Gastroesophageal sphincter (tissue), 4 donors: ENCODE data around the gene INO80E. TPM values are rescaled to one million over a fixed set of nuclear protein-coding genes. Genes with fewer than 3 reads are reported as not detected.
"Not testable (repeated sequence)": the region's sequence is repeated elsewhere in the genome, so short reads cannot be mapped to it uniquely, and the experiment has no call there.

ENCODE experiments used
- ATAC-seq: fragments of 150-250 bp; one replicate; pipeline ENCODE4 v1.9.1; 2016; ENCODE audit warnings: mild to moderate bottlenecking, moderate library complexity
- H3K27ac ChIP-seq, 4 donors: fragments of 200-600 bp; sonication (generic) in 3 of 4; 1 replicate in 3 of 4; 2 replicates in 1 of 4; pipeline ENCODE4 v1.5.1; 2016 to 2019
- H3K27me3 ChIP-seq: fragments of 200-600 bp; sonication (generic); one replicate; pipeline ENCODE4 v1.5.1; 2019
- H3K36me3 ChIP-seq, 2 donors: fragments of 200-600 bp; sonication (generic); one replicate each; pipeline ENCODE4 v1.5.1; 2019; ENCODE audit warnings: control low read depth in 1 of 2
- H3K4me1 ChIP-seq, 3 donors: fragments of 200-600 bp; sonication (generic); 1 replicate in 2 of 3; 2 replicates in 1 of 3; pipeline ENCODE4 v1.5.1; 2016 to 2019; ENCODE audit warnings: control low read depth in 2 of 3
- H3K4me3 ChIP-seq, 2 donors: fragments of 200-600 bp; sonication (generic); one replicate each; pipeline ENCODE4 v1.5.1; 2019; ENCODE audit warnings: mild to moderate bottlenecking in 1 of 2, moderate library complexity in 1 of 2
- H3K9me3 ChIP-seq, 3 donors: fragments of 200-600 bp; sonication (generic); one replicate each; pipeline ENCODE4 v1.5.1; 2017 to 2019; ENCODE audit warnings: control low read depth in 2 of 3
- EP300 ChIP-seq: sonication (generic); formaldehyde crosslinking; IDR thresholded peaks from one replicate; pipeline ENCODE4 v1.6.1; 2017; ENCODE audit warnings: antibody characterized with exemption, mild to moderate bottlenecking
- POLR2A ChIP-seq, 2 donors: fragments of 450-650 bp; IDR thresholded peaks; one replicate each; pipeline ENCODE4 v1.6.1; 2017; ENCODE audit warnings: antibody characterized with exemption in 2 of 2, mild to moderate bottlenecking in 2 of 2, moderate library complexity in 1 of 2
- POLR2AphosphoS5 ChIP-seq: sonication (generic); formaldehyde crosslinking; IDR thresholded peaks from one replicate; pipeline ENCODE4 v1.6.1; 2017; ENCODE audit warnings: antibody characterized with exemption
- WGBS, 2 donors: methylation state at CpG; one replicate each; pipeline ENCODE4 v1.1.5; 2018; ENCODE audit warnings: low coverage in 1 of 2; 5-methylcytosine and 5-hydroxymethylcytosine counted together
- total RNA-seq, 4 donors: library from RNA; depleted of rRNA; stranded (reverse); fragments of >200 nt; gene quantifications; one replicate each; pipeline ENCODE4 v1.1.0, GENCODE V29; 2016
- TF ChIP-seq, protein P1 (sequence below), 4 experiments: fragments of 200-600 bp in 2 of 4; fragments of 450-650 bp in 2 of 4; sonication (generic) in 1 of 4; IDR thresholded peaks; one replicate each; pipeline ENCODE4 v1.5.1; 2017 to 2019; ENCODE audit warnings: antibody characterized with exemption in 4 of 4, mild to moderate bottlenecking in 2 of 4, moderate library complexity in 2 of 4

INO80E gene
- total RNA-seq, 4 donors from 2014 or later = 40.9 to 82.2 (median 74.4) TPM

DNA sequence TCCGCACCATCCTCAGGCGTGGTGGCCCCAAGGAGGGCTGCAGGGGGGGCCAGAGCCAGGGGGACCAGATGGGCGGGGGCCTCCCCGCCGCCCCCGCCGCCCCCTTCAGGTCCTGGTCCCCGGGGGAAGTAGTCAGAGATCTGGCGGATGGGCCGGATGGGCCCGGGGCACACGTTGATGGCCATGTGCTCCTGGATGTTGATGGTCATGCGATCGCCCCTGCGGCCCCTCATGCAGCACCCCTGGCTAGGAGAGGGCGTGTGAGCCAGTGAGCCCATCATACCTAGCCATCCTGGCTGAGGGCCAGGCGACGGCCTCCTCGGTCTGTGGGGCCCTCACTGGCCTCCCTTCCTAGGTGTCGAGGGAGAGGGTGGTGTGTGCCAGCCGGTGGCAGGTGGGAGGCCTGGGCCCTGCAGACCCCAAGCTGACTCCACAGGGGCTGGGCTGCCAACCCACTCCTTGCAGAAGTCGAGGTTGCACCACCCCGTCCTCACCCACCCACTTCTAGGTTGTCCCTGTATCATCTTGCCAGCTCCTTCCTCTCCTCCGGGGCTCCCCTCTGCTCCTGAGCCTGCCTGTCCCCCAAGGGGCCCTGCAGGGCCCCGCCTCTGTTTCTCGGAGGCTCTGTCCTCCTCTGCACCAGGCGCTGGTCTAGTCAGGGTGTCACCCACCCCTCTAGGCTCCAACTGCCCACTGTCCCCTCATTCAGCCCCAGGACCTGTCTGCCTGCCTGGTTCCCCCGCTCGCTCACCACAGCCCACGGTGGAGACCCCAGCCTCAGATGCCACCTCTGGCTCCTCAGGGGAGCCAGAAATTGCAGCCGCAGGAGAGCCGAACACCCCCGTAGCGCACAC is 14.2 kb downstream of the INO80E start:
- Histone ChIP-seq H3K27me3 (peaks cover 54% of the 10 kb centered on the region), H3K36me3 (no peaks in the 10 kb centered on the region), H3K9me3 (no peaks in the 10 kb centered on the region), H3K27ac (no peak overlapping the region), H3K4me1 (peaks cover 7 to 31% (median 17%) of the 10 kb centered on the region in 3 donors), H3K4me3 (peak overlapping the region in 1 of 2 donors; percentile 42)
- TF ChIP-seq EP300 (no peak), POLR2A (IDR thresholded peaks at IDR 0.05) (no peak), POLR2AphosphoS5 (no peak)
- TF ChIP-seq, protein P1, sequence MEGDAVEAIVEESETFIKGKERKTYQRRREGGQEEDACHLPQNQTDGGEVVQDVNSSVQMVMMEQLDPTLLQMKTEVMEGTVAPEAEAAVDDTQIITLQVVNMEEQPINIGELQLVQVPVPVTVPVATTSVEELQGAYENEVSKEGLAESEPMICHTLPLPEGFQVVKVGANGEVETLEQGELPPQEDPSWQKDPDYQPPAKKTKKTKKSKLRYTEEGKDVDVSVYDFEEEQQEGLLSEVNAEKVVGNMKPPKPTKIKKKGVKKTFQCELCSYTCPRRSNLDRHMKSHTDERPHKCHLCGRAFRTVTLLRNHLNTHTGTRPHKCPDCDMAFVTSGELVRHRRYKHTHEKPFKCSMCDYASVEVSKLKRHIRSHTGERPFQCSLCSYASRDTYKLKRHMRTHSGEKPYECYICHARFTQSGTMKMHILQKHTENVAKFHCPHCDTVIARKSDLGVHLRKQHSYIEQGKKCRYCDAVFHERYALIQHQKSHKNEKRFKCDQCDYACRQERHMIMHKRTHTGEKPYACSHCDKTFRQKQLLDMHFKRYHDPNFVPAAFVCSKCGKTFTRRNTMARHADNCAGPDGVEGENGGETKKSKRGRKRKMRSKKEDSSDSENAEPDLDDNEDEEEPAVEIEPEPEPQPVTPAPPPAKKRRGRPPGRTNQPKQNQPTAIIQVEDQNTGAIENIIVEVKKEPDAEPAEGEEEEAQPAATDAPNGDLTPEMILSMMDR (IDR thresholded peaks at IDR 0.05) = no peak
- WGBS, 2 donors = 8 to 16% methylated on average over 6 to 8 of the region's 34 CpGs
- ATAC-seq = no peak

DNA sequence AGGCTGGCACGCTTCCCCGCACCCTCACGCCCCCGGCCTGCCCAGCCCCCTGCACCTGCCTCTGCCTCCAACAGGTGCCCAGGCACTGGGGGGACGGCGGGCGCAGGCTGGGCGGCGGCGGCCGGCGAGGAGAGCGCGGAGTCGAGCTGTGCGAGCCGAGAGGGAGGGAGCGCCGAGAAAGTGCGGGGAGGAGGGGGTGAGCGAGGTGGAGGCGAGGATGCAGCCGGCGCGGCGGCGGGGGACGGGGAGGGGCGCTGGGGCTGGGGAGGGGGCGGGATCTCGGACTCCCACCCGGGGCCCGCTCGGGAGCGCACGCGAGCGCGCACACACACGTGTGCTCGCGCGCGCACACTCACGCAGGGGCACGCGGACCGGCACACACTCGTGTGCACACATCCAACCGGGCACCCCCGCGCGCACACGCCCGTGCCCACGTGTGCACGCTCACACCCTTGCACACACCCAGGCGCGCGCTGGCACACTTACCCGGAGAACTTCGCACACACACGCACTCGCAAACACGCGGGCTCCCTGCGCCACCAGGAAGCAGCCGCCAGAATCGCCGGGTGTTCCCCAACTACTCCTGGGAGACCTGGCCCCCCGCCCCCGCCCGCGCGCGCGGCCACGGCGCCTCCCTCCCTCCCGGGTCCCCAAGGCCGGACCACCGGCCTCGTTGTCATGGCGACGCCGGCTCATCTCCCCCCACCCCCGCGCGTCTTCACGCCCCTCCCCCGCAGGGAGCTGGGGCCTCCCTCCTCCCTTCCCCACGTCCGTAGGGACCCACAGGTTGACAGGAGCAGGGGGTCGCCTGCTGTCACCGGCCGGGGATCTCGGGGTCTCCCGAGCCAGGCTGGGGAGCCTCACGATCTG is 15.0 kb downstream of the INO80E start, which contains the start of gene DOC2A:
TSS of gene DOC2A (minus strand) at position 184 of the 870 bp plus-strand sequence. CDS start 805 bp downstream, outside the sequence.
- no peak for TF ChIP-seq POLR2AphosphoS5
- no peak for TF ChIP-seq POLR2A (IDR thresholded peaks at IDR 0.05)
- TF ChIP-seq, protein P1 (IDR thresholded peaks at IDR 0.05) = no peak
- TF ChIP-seq EP300 = no peak
- peak; percentile 34 for ATAC-seq
- no CpG with 5 or more reads among the region's 99 CpGs for WGBS, 2 donors

DNA sequence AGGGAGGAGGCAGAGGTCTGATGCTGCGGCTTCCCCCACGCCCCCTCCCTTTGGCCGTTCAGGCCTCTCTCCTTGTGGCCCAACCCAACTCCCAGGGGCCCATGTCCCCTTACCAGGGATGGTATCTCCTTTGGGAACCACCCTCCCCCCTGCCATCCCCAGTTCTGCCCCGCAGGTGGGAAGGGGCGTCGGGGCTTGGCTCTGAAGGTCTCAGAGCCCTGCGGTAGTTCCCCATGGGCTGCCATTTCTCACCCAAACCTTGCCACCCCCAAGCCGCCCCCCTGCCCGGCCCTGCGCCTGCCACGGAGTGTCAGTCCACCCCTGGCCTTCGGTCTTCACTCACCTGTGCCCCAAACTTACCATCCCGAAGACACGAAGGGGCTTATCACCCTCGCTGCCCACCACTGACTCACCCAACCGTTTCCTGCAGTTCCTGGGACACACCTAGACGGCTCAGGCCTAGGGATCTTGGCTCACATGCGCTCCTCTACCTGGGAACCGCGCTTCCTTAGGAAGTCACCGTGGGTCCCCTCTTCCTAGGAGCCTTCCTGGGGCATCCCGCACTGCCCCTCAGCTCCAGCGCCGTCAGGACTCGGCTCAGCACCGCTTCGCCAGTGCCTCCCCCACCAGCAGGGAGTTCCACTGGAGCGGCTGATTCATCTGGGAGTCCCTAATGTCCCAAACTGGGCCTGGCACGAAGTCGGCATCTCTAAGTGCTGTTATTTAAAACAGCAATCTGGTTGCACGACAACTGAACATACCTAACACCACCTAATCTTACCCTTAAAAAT is 15.9 kb downstream of the INO80E start:
- WGBS, 2 donors = 13 to 28% methylated on average over 3 to 12 of the region's 31 CpGs
- H3K27ac ChIP-seq = no peak overlapping the region
- H3K9me3 ChIP-seq = no peaks in the 10 kb centered on the region
- no peak for TF ChIP-seq EP300
- no peak for TF ChIP-seq POLR2AphosphoS5
- H3K27me3 ChIP-seq = peaks cover 54% of the 10 kb centered on the region
- H3K4me3 ChIP-seq = peak overlapping the region in 1 of 2 donors; percentile 42
- no peak for ATAC-seq
- no peaks in the 10 kb centered on the region for H3K36me3 ChIP-seq
- H3K4me1 ChIP-seq = peaks cover 7 to 23% (median 12%) of the 10 kb centered on the region in 3 donors

More for the DNA sequence above, 15.0 kb downstream of the INO80E start, which contains the start of gene DOC2A:
- Histone ChIP-seq H3K4me1 (peaks cover 7 to 23% (median 12%) of the 10 kb centered on the region in 3 donors), H3K9me3 (no peaks in the 10 kb centered on the region), H3K27me3 (peaks cover 54% of the 10 kb centered on the region), H3K27ac (no peak within 1 kb of the TSS), H3K4me3 (peak within 1 kb of the TSS in 1 of 2 donors; percentile 42), H3K36me3 (no peaks in the 10 kb centered on the region)

DNA sequence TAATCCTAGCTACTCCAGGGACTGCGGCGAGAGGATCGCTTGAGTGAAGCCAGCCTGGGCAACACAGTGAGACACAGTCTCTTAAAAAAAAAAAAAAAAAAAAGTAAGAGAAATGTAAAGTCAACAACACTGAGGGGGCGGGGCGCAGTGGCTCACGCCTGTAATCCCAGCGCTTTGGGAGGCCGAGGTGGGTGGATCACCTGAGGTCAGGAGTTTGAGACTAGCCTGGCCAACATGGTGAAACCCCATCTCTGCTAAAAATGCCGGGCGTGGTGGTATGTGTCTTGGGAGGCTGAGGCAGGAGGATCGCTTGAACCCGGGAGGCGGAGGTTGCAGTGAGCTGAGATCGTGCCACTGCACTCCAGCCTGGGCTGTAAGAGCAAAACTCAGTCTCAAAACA is 16.6 kb downstream of the INO80E start:
- H3K4me1 ChIP-seq = peaks cover 7 to 23% (median 12%) of the 10 kb centered on the region in 3 donors
- not testable (repeated sequence) for ATAC-seq, H3K4me3 ChIP-seq, H3K9me3 ChIP-seq, H3K36me3 ChIP-seq, H3K27ac ChIP-seq
- 72 to 80% methylated on average over 2 to 12 of the region's 14 CpGs for WGBS, 2 donors
- peaks cover 53% of the 10 kb centered on the region for H3K27me3 ChIP-seq

DNA sequence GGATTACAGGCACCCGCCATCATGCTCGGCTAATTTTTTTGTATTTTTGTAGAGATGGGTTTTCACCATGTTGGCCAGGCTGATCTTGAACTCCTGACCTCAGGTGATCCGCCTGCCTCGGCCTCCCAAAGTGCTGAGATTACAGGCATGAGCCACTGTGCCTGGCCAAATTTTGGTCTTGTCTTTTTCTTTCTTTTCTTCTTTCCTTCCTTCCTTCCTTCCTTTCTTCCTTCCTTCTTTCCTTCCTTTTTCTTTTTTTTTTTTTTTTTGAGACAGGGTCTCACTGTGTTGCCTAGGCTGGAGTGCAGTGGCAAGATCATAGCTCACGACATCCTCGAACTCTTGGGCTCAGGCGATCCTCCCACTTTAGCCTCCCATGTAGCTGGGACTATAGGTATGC is 19.4 kb downstream of the INO80E start:
- peaks cover 7 to 16% (median 12%) of the 10 kb centered on the region in 3 donors for H3K4me1 ChIP-seq
- H3K27me3 ChIP-seq = peaks cover 24% of the 10 kb centered on the region
- WGBS, 2 donors = 74 to 81% methylated on average over 4 to 5 of the region's 7 CpGs
- H3K9me3 ChIP-seq, H3K4me3 ChIP-seq, H3K27ac ChIP-seq, ATAC-seq, H3K36me3 ChIP-seq: not testable (repeated sequence)
